CD8-positive, alpha-beta memory T cell (primary cell): ENCODE measurements around the gene COQ9. TPM values are rescaled to one million over a fixed set of nuclear protein-coding genes. Genes with fewer than 3 reads are reported as not detected.

Experiments used
- CTCF ChIA-PET: fragments of 350-600 bp; sonication (Branson Sonifier 250); formaldehyde crosslinking; loops from one replicate; lab custom pipeline; 2021; ENCODE audit warnings: antibody characterized with exemption; lab: Charles Lee
- POLR2A ChIA-PET: fragments of 350-600 bp; sonication (Branson Sonifier 250); formaldehyde crosslinking; loops from one replicate; lab custom pipeline; 2021; ENCODE audit warnings: antibody characterized with exemption; lab: Charles Lee
- DNase-seq, 5 donors: peaks; one replicate each; pipeline versions ENCODE4 v3.0.0 to v3.0.0-alpha.2; 2020 to 2022; ENCODE audit warnings: mixed read lengths in 1 of 5
- H3K27ac ChIP-seq: one replicate; pipeline ENCODE4 v1.7.0; 2013; ENCODE audit warnings: low read depth, mild to moderate bottlenecking, low read length, moderate library complexity
- H3K27me3 ChIP-seq: 2 replicates; pipeline ENCODE4 v1.7.0; 2013; ENCODE audit warnings: low read length, mild to moderate bottlenecking; ENCODE audit not compliant: insufficient read depth, poor library complexity, severe bottlenecking
- H3K36me3 ChIP-seq: 2 replicates; pipeline ENCODE4 v1.7.0; 2013; ENCODE audit warnings: mild to moderate bottlenecking, low read length, moderate library complexity; ENCODE audit not compliant: insufficient read depth
- H3K4me1 ChIP-seq: 2 replicates; pipeline ENCODE4 v1.7.0; 2013; ENCODE audit warnings: mild to moderate bottlenecking, low read length, moderate library complexity; ENCODE audit not compliant: insufficient read depth
- H3K4me3 ChIP-seq: 2 replicates; pipeline ENCODE4 v1.7.0; 2013; ENCODE audit warnings: mild to moderate bottlenecking, low read length
- H3K9me3 ChIP-seq: 2 replicates; pipeline ENCODE4 v1.7.0; 2013; ENCODE audit warnings: mild to moderate bottlenecking, low read length
- H3K27ac Mint-ChIP-seq, 8 donors: one replicate each; pipeline ENCODE4 v1.8.0; 2020 to 2021; ENCODE audit warnings: mixed read lengths in 8 of 8, mild to moderate bottlenecking in 6 of 8, inconsistent platforms in 3 of 8, moderate library complexity in 3 of 8
- H3K27me3 Mint-ChIP-seq, 2 donors: one replicate each; pipeline ENCODE4 v1.8.0; 2020 to 2021; ENCODE audit warnings: mixed read lengths in 2 of 2, mild to moderate bottlenecking in 1 of 2, moderate library complexity in 1 of 2
- H3K36me3 Mint-ChIP-seq, 3 donors: one replicate each; pipeline ENCODE4 v1.8.0; 2020 to 2021; ENCODE audit warnings: mixed read lengths in 3 of 3, inconsistent platforms in 1 of 3, mild to moderate bottlenecking in 1 of 3
- H3K4me1 Mint-ChIP-seq, 3 donors: one replicate each; pipeline ENCODE4 v1.8.0; 2020 to 2021; ENCODE audit warnings: mixed read lengths in 3 of 3, inconsistent platforms in 1 of 3, mild to moderate bottlenecking in 1 of 3
- H3K4me3 Mint-ChIP-seq, 7 donors: one replicate each; pipeline ENCODE4 v1.8.0; 2020 to 2021; ENCODE audit warnings: mixed read lengths in 7 of 7, mild to moderate bottlenecking in 6 of 7, moderate library complexity in 4 of 7, inconsistent platforms in 2 of 7
- H3K9me3 Mint-ChIP-seq, 5 donors: one replicate each; pipeline ENCODE4 v1.8.0; 2020 to 2022; ENCODE audit warnings: mixed read lengths in 5 of 5, mild to moderate bottlenecking in 3 of 5, moderate library complexity in 2 of 5, inconsistent platforms in 1 of 5
- polyA plus RNA-seq: library from polyadenylated mRNA; unstranded; fragments of 300-500 nt; fragmentation: Illumina TruSeq; gene quantifications from one replicate; pipeline ENCODE4 v1.2.3, GENCODE V29; 2021
- total RNA-seq, 2 experiments: library from RNA; stranded (reverse); gene quantifications; one replicate each; pipeline ENCODE4 v1.2.3, GENCODE V29; 2021

COQ9 gene
- total and polyA plus RNA-seq, 3 experiments from 2014 or later: 28.4 to 51.9 (median 50.5) TPM

- Mint-ChIP-seq H3K27ac (no peak overlapping the region), H3K27me3 (peaks cover 0 to 13% of the 10 kb centered on the region in 2 donors), H3K36me3 (peaks cover 0 to 2% (median 0%) of the 10 kb centered on the region in 3 donors), H3K4me3 (no peak overlapping the region), H3K4me1 (no peaks in the 10 kb centered on the region), H3K9me3 (no peaks in the 10 kb centered on the region)
- ChIA-PET POLR2A (no interaction called here), CTCF (no interaction called here)
- Histone ChIP-seq H3K4me3 (no peak overlapping the region), H3K4me1 (no peaks in the 10 kb centered on the region), H3K27ac (no peak overlapping the region), H3K9me3 (no peaks in the 10 kb centered on the region), H3K27me3 (no peaks in the 10 kb centered on the region), H3K36me3 (no peaks in the 10 kb centered on the region)
- no peak for DNase-seq
Measured at GRCh38 chr16:57407521-57408353, 39.5 kb upstream of the COQ9 start.

- peaks cover 0 to 13% of the 10 kb centered on the region in 2 donors for H3K27me3 Mint-ChIP-seq
Measured at GRCh38 chr16:57409065-57409464, 38.2 kb upstream of the COQ9 start.

GRCh38 chr16:57409870-57410587, 37.2 kb upstream of the COQ9 start:
- Histone ChIP-seq H3K4me1 (no peaks in the 10 kb centered on the region), H3K27ac (no peak overlapping the region), H3K4me3 (no peak overlapping the region), H3K27me3 (no peaks in the 10 kb centered on the region), H3K9me3 (no peaks in the 10 kb centered on the region), H3K36me3 (no peaks in the 10 kb centered on the region)
- Mint-ChIP-seq H3K9me3 (no peaks in the 10 kb centered on the region), H3K4me1 (no peaks in the 10 kb centered on the region), H3K36me3 (peaks cover 0 to 2% (median 0%) of the 10 kb centered on the region in 3 donors), H3K27me3 (peaks cover 0 to 13% of the 10 kb centered on the region in 2 donors), H3K27ac (no peak overlapping the region), H3K4me3 (no peak overlapping the region)
- DNase-seq: no peak
- ChIA-PET CTCF (interaction anchor here (1.8 kb wide), 1 partner anchor 8 kb away, joined by 9 read pairs; no protein-coding TSS in a partner anchor), POLR2A (interaction anchor here (0.6 kb wide), 1 partner anchor 12 kb away, joined by 4 read pairs; no protein-coding TSS in a partner anchor)

More at GRCh38 chr16:57409065-57409464, 38.2 kb upstream of the COQ9 start:
- Mint-ChIP-seq H3K36me3 (peaks cover 0 to 2% (median 0%) of the 10 kb centered on the region in 3 donors), H3K4me1 (no peaks in the 10 kb centered on the region), H3K4me3 (no peak overlapping the region), H3K27ac (peak overlapping the region in 1 of 8 donors; percentile 38), H3K9me3 (no peaks in the 10 kb centered on the region)
- ChIA-PET POLR2A (interaction anchor here (0.6 kb wide), 1 partner anchor 13 kb away, joined by 4 read pairs; no protein-coding TSS in a partner anchor), CTCF (interaction anchor here (1.8 kb wide), 1 partner anchor 9 kb away, joined by 9 read pairs; no protein-coding TSS in a partner anchor)
- H3K27me3 ChIP-seq: no peaks in the 10 kb centered on the region
- no peaks in the 10 kb centered on the region for H3K4me1 ChIP-seq
- DNase-seq: no peak
- no peaks in the 10 kb centered on the region for H3K36me3 ChIP-seq
- H3K27ac ChIP-seq: no peak overlapping the region
- H3K4me3 ChIP-seq: no peak overlapping the region
- no peaks in the 10 kb centered on the region for H3K9me3 ChIP-seq

GRCh38 chr16:57411362-57411976, 35.8 kb upstream of the COQ9 start:
- ChIA-PET POLR2A (no interaction called here), CTCF (no interaction called here)
- no peak overlapping the region for H3K4me3 Mint-ChIP-seq
- DNase-seq: no peak
- Histone ChIP-seq H3K9me3 (no peaks in the 10 kb centered on the region), H3K36me3 (no peaks in the 10 kb centered on the region), H3K4me3 (no peak overlapping the region), H3K27ac (no peak overlapping the region), H3K4me1 (no peaks in the 10 kb centered on the region), H3K27me3 (no peaks in the 10 kb centered on the region)
- peak overlapping the region in 1 of 8 donors; percentile 23 for H3K27ac Mint-ChIP-seq
- peaks cover 0 to 2% (median 0%) of the 10 kb centered on the region in 3 donors for H3K36me3 Mint-ChIP-seq
- H3K27me3 Mint-ChIP-seq: peaks cover 0 to 13% of the 10 kb centered on the region in 2 donors
- H3K9me3 Mint-ChIP-seq: no peaks in the 10 kb centered on the region
- peaks cover 0 to under 1% (median 0%) of the 10 kb centered on the region in 3 donors for H3K4me1 Mint-ChIP-seq

GRCh38 chr16:57412584-57412983, 34.7 kb upstream of the COQ9 start:
- no peak overlapping the region for H3K4me3 Mint-ChIP-seq
- no peaks in the 10 kb centered on the region for H3K27me3 ChIP-seq
- H3K4me1 Mint-ChIP-seq: peaks cover 8 to 10% (median 8%) of the 10 kb centered on the region in 3 donors
- DNase-seq: no peak
- H3K36me3 Mint-ChIP-seq: peaks cover 0 to 2% (median 0%) of the 10 kb centered on the region in 3 donors
- CTCF ChIA-PET: interaction anchor here (1.0 kb wide), 1 partner anchor 112 kb away, joined by 3 read pairs; no protein-coding TSS in a partner anchor
- POLR2A ChIA-PET: interaction anchor here (0.6 kb wide), 1 partner anchor 737 kb away, joined by 4 read pairs; no protein-coding TSS in a partner anchor
- no peaks in the 10 kb centered on the region for H3K36me3 ChIP-seq
- H3K27ac ChIP-seq: no peak overlapping the region
- H3K4me1 ChIP-seq: peaks cover 9% of the 10 kb centered on the region
- H3K4me3 ChIP-seq: no peak overlapping the region
- peaks cover 2 to 13% of the 10 kb centered on the region in 2 donors for H3K27me3 Mint-ChIP-seq
- peak overlapping the region in 1 of 8 donors; percentile 66 for H3K27ac Mint-ChIP-seq
- no peaks in the 10 kb centered on the region for H3K9me3 ChIP-seq
- no peaks in the 10 kb centered on the region for H3K9me3 Mint-ChIP-seq

GRCh38 chr16:57413301-57413730, 34.0 kb upstream of the COQ9 start:
- Mint-ChIP-seq H3K4me3 (no peak overlapping the region), H3K36me3 (peaks cover 0 to 2% (median 0%) of the 10 kb centered on the region in 3 donors), H3K4me1 (peaks cover 8 to 14% (median 10%) of the 10 kb centered on the region in 3 donors), H3K27ac (peak overlapping the region in 1 of 8 donors; percentile 60), H3K9me3 (no peaks in the 10 kb centered on the region), H3K27me3 (peaks cover 2 to 13% of the 10 kb centered on the region in 2 donors)
- H3K4me3 ChIP-seq: no peak overlapping the region
- H3K36me3 ChIP-seq: no peaks in the 10 kb centered on the region
- ChIA-PET POLR2A (no interaction called here), CTCF (interaction anchor here (1.0 to 1.9 kb wide), 2 partner anchors 111 to 112 kb away, joined by 3 to 6 read pairs; no protein-coding TSS in a partner anchor)
- H3K27ac ChIP-seq: no peak overlapping the region
- peaks cover 9% of the 10 kb centered on the region for H3K4me1 ChIP-seq
- DNase-seq: no peak
- H3K9me3 ChIP-seq: no peaks in the 10 kb centered on the region
- no peaks in the 10 kb centered on the region for H3K27me3 ChIP-seq

- CTCF ChIA-PET: interaction anchor here (1.9 kb wide), 1 partner anchor 111 kb away, joined by 6 read pairs; no protein-coding TSS in a partner anchor
- no peak for DNase-seq
- H3K27ac Mint-ChIP-seq: peak overlapping the region in 1 of 8 donors; percentile 60
- no peaks in the 10 kb centered on the region for H3K9me3 Mint-ChIP-seq
- Histone ChIP-seq H3K27ac (no peak overlapping the region), H3K4me3 (no peak overlapping the region), H3K9me3 (no peaks in the 10 kb centered on the region), H3K4me1 (peaks cover 12% of the 10 kb centered on the region), H3K27me3 (no peaks in the 10 kb centered on the region), H3K36me3 (no peaks in the 10 kb centered on the region)
- H3K36me3 Mint-ChIP-seq: peaks cover 0 to 2% (median 0%) of the 10 kb centered on the region in 3 donors
- no peak overlapping the region for H3K4me3 Mint-ChIP-seq
- H3K27me3 Mint-ChIP-seq: peaks cover 2 to 13% of the 10 kb centered on the region in 2 donors
- POLR2A ChIA-PET: no interaction called here
- peaks cover 10 to 18% (median 13%) of the 10 kb centered on the region in 3 donors for H3K4me1 Mint-ChIP-seq
Measured at GRCh38 chr16:57413733-57414132, 33.5 kb upstream of the COQ9 start.
